Thyroid gland (tissue), 4 donors: ENCODE data around the gene WDR55. TPM values are rescaled to one million over a fixed set of nuclear protein-coding genes. Genes with fewer than 3 reads are reported as not detected.

Experiments
- DNase-seq, 2 donors: peaks; one replicate each; pipeline ENCODE4 v3.0.0-alpha.2; 2019
- H3K27ac ChIP-seq, 3 donors: fragments of 200-600 bp; sonication (generic); 1 replicate in 2 of 3; 2 replicates in 1 of 3; pipeline ENCODE4 v1.5.1; 2016 to 2019; ENCODE audit warnings: mild to moderate bottlenecking in 1 of 3, moderate library complexity in 1 of 3
- H3K27me3 ChIP-seq: fragments of 200-600 bp; sonication (generic); one replicate; pipeline ENCODE4 v1.5.1; 2019
- H3K36me3 ChIP-seq, 2 donors: fragments of 200-600 bp; sonication (generic); one replicate each; pipeline ENCODE4 v1.5.1; 2016 to 2019
- H3K4me1 ChIP-seq, 2 donors: fragments of 200-600 bp; sonication (generic); one replicate each; pipeline ENCODE4 v1.5.1; 2017 to 2019
- H3K4me3 ChIP-seq, 3 donors: fragments of 200-600 bp; sonication (generic); replicated peaks in 1 of 3; 1 replicate in 2 of 3; 2 replicates in 1 of 3; pipeline ENCODE4 v1.5.1; 2016; ENCODE audit warnings: mild to moderate bottlenecking in 1 of 3
- H3K9me3 ChIP-seq: fragments of 200-600 bp; sonication (generic); one replicate; pipeline ENCODE4 v1.5.1; 2017
- CTCF ChIP-seq, 6 experiments: fragments of 200-600 bp in 3 of 6; fragments of 450-650 bp in 3 of 6; sonication (generic) in 3 of 6; IDR thresholded peaks; one replicate each; pipeline ENCODE4 v1.5.1; 2016 to 2019; ENCODE audit warnings: antibody characterized with exemption in 6 of 6, mild to moderate bottlenecking in 2 of 6, inconsistent platforms in 1 of 6, moderate library complexity in 1 of 6
- POLR2A ChIP-seq, 2 donors: fragments of 450-650 bp; IDR thresholded peaks; one replicate each; pipeline ENCODE4 v1.6.1; 2017; ENCODE audit warnings: antibody characterized with exemption in 2 of 2, mild to moderate bottlenecking in 2 of 2, moderate library complexity in 1 of 2
- WGBS, 2 donors: methylation state at CpG; one replicate each; pipeline ENCODE4 v1.1.5; 2017; 5-methylcytosine and 5-hydroxymethylcytosine counted together
- intact Hi-C: fragments of 100-400 bp; cut with DNase I; formaldehyde crosslinking; loops from one replicate; pipeline ENCODE4 v1.15.1; 2023
- total RNA-seq, 4 donors: library from RNA; depleted of rRNA; stranded (reverse); fragments of >200 nt; gene quantifications; one replicate each; pipeline ENCODE4 v1.2.3, GENCODE V29; 2016

WDR55 gene
- total RNA-seq, 4 donors from 2014 or later, result 19.5 to 23.8 (median 20.7) TPM

- Histone ChIP-seq H3K27ac (no peak overlapping the region), H3K36me3 (peaks cover 38 to 44% of the 10 kb centered on the region in 2 donors), H3K4me1 (no peaks in the 10 kb centered on the region), H3K27me3 (no peaks in the 10 kb centered on the region), H3K4me3 (no peak overlapping the region), H3K9me3 (no peaks in the 10 kb centered on the region)
- no peak for DNase-seq
- intact Hi-C loops, result no loop called here
- 95 to 98% methylated on average over 7 of the region's 7 CpGs for WGBS, 2 donors
- no peak for TF ChIP-seq POLR2A (IDR thresholded peaks at IDR 0.05)
- no peak for TF ChIP-seq CTCF (IDR thresholded peaks at IDR 0.05)
These were observed 14.3 kb downstream of the WDR55 start for GRCh38 chr5:140678993-140679392.

GRCh38 chr5:140690376-140690932, 25.8 kb downstream of the WDR55 start:
- Histone ChIP-seq H3K4me3 (peak overlapping the region; percentile 12 to 58 (median 45)), H3K27me3 (no peaks in the 10 kb centered on the region), H3K36me3 (peaks cover 25 to 34% of the 10 kb centered on the region in 2 donors), H3K27ac (peak overlapping the region in 2 of 3 donors; percentile 69 to 77), H3K4me1 (peaks cover 15% of the 10 kb centered on the region in 2 donors), H3K9me3 (no peaks in the 10 kb centered on the region)
- TF ChIP-seq POLR2A (IDR thresholded peaks at IDR 0.05) (no peak), CTCF (IDR thresholded peaks at IDR 0.05) (no peak)
- intact Hi-C loops, result loop anchor here (10.0 kb wide), 1 partner anchor 446 kb away; no protein-coding TSS in a partner anchor
- 47 to 58% methylated on average over 8 of the region's 8 CpGs for WGBS, 2 donors
- DNase-seq, result no peak

GRCh38 chr5:140690941-140691924, 26.5 kb downstream of the WDR55 start, which contains the start of the genes HARS1 and HARS2:
Gene HARS1, minus strand, starts transcription at chr5:140691370. Its CDS starts 66 bp downstream, at chr5:140691304.
Gene HARS2, plus strand, starts transcription at chr5:140691455. Its CDS starts 194 bp downstream, at chr5:140691649.
- 0% methylated on average over 45 to 59 of the region's 61 CpGs for WGBS, 2 donors
- H3K27me3 ChIP-seq, result no peaks in the 10 kb centered on the region
- H3K4me3 ChIP-seq, result peak within 1 kb of the TSS; percentile 12 to 58 (median 52)
- H3K36me3 ChIP-seq, result peaks cover 33 to 42% of the 10 kb centered on the region in 2 donors
- H3K27ac ChIP-seq, result peak within 1 kb of the TSS; percentile 38 to 77 (median 69)
- intact Hi-C loops, result loop anchor here (10.0 kb wide), 1 partner anchor 446 kb away; no protein-coding TSS in a partner anchor
- peaks cover 15% of the 10 kb centered on the region in 2 donors for H3K4me1 ChIP-seq
- peak in 2 of 6 experiments; percentile 8 to 14 for TF ChIP-seq CTCF (IDR thresholded peaks at IDR 0.05)
- TF ChIP-seq POLR2A (IDR thresholded peaks at IDR 0.05), result peak in 1 of 2 donors; percentile 67
- no peaks in the 10 kb centered on the region for H3K9me3 ChIP-seq
- peak; percentile 90 to 92 for DNase-seq

GRCh38 chr5:140694276-140694675, 29.6 kb downstream of the WDR55 start:
- Histone ChIP-seq H3K4me3 (no peak overlapping the region), H3K36me3 (peaks cover 53 to 57% of the 10 kb centered on the region in 2 donors), H3K27ac (no peak overlapping the region), H3K9me3 (no peaks in the 10 kb centered on the region), H3K4me1 (peaks cover 15% of the 10 kb centered on the region in 2 donors), H3K27me3 (no peaks in the 10 kb centered on the region)
- 75 to 81% methylated on average over 5 of the region's 5 CpGs for WGBS, 2 donors
- TF ChIP-seq CTCF (IDR thresholded peaks at IDR 0.05) (no peak), POLR2A (IDR thresholded peaks at IDR 0.05) (no peak)
- intact Hi-C loops, result loop anchor here (10.0 kb wide), 1 partner anchor 449 kb away; no protein-coding TSS in a partner anchor
- no peak for DNase-seq
